ENCODE data around the gene CD2BP2. TPM values are rescaled to one million over a fixed set of nuclear protein-coding genes. Genes with fewer than 3 reads are reported as not detected.

The CD2BP2 gene
- total RNA-seq, 1 experiment from 2014 or later, result 38.8 TPM

DNA sequence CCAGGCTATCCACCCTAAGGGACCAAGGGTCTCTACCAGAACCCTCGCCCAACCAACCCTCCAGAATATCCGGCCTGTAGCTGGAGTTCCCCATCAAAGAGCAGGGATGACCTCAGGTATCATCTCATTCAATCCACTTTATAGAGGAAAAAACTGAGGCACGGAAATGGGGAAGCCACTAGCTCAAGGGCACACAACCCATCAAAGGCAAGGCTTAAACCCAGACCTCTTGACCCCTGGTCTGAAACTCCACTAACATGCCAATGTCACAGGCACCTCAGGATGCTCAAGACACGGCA lies 13.6 kb upstream of the CD2BP2 start:
- in situ Hi-C loops (cut with HindIII; ENCODE audit: low pct_unique_long_range_greater_than_20kb, low sequenced_read_pairs), result no loop called here
- no peak for DNase-seq (ENCODE audit: low read depth, low spot score)

DNA sequence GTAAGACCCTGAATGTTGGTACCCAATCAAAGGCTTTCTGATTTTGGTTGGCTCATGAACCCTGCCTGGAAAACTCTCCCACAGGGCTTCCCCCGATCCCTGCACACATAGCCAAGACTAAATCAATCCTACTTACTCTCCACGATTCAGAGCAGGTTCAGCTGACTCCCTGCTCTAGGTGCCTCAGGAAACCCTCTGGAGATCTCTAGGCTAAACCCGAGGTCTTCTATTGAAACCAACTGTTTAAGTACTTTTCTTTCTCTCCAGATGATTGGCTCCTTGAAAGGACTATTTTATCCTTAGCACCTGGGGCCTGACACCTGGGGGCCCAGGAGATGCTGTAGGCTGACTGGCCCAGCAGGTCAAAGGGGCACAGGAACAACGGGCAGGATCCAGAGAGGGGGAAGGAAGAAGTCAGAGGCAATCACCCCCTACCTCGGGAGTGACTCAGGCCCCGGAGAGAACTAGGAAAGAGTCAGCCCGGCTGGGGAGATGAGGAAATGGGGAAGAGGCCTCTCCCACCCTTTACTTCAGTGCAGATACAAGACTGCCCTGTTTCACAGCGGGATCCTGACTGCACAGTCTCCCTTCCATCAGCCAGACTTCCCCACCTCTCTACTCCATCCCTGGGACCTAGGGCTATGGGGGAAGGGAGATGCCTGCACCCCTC lies 13.1 kb upstream of the CD2BP2 start:
- no peak for DNase-seq (ENCODE audit: low read depth, low spot score)
- in situ Hi-C loops (cut with HindIII; ENCODE audit: low pct_unique_long_range_greater_than_20kb, low sequenced_read_pairs), result no loop called here

DNA sequence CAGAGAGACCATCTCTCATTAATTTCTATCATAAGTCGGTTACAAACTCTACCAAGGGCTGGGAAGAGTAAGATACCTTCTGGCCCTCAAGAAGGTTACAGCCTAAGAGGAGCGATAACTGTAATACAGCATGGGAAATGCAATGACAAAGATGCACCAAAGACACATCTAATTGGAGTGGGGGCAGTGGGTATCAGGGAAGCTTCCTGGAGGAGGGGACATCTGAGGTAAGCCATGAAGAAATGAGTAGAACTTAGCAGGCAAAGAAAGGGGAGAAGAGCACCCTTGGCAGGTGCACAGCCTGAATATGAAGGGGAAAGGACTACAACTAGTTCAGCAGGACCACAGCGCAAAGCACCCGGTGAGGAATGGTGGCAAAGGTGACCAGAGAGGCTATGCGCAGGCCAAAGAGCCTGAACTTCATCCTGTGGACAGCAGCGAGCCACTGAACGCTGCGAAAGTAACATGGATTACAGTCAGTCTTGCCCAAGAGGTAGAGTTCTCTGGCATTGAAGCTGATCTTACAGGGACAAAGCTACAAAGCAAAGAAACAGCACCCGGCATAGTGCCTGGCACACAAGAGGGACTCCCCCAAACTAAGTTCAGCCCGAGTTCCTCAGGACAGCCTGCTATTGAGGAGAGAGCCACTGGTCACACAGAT lies 12.4 kb upstream of the CD2BP2 start:
- in situ Hi-C loops (cut with HindIII; ENCODE audit: low pct_unique_long_range_greater_than_20kb, low sequenced_read_pairs), result no loop called here

DNA sequence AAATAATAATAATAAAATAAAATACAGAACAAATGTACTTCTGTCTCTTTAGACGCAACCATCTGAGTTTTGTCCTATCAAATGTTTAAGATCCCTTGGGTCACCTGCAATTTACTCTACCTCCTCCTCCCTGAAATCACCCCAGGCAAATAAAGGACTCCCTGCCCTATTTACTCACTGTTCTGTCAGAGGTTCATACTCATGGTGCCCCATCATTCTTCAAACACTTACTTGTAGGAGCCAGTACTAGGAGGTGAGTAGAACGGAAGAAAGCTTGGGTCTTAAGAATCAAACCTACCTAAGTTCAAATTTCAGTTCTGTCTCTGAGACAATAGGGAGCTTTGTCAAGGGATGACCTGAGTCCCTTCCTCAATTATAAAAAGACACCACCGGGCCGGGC lies 11.4 kb upstream of the CD2BP2 start:
- in situ Hi-C loops (cut with HindIII; ENCODE audit: low pct_unique_long_range_greater_than_20kb, low sequenced_read_pairs), result no loop called here
- DNase-seq (ENCODE audit: low read depth, low spot score), result no peak

More for the DNA sequence above, 12.4 kb upstream of the CD2BP2 start:
- no peak for DNase-seq (ENCODE audit: low read depth, low spot score)

DNA sequence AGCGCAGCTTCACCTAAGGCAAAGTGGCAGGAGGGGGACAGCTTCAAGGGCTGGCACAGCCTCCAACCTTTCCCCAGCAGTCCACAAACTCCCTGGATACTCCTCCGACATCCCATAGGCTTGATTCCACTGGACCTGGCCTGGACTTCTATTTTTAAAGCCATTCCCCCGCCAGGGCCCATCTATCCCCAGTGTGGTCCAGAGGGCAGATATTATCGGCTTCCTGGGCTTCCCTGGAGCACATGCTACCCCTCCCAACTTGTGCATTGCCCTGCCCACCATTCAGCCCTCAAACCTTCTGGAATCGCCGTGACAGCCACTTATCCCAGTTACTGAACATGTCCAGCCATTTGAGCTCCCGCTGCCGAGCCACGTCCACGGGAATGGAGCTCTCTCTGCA lies 10.1 kb upstream of the CD2BP2 start:
- in situ Hi-C loops (cut with HindIII; ENCODE audit: low pct_unique_long_range_greater_than_20kb, low sequenced_read_pairs), result no loop called here
- DNase-seq (ENCODE audit: low read depth, low spot score), result no peak

DNA sequence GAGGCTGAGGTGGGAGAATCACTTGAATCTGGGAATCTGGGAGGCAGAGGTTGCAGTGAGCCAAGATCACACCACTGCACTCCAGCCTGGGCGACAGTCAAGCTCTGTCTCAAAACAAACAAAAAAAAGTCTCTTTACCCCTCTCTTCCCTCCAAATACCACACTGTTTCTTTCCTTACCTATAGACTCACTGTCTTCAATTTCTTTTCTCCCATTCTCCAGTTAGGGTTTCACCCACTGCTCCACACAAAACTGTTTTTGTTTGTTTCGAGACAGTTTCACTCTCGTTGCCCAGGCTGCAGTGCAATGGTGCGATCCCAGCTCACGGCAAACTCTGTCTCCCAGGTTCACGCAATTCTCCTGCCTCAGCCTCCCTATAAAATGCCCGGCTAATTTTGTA lies 6.1 kb upstream of the CD2BP2 start:
- in situ Hi-C loops (cut with HindIII; ENCODE audit: low pct_unique_long_range_greater_than_20kb, low sequenced_read_pairs), result no loop called here
- DNase-seq (ENCODE audit: low read depth, low spot score), result no peak

DNA sequence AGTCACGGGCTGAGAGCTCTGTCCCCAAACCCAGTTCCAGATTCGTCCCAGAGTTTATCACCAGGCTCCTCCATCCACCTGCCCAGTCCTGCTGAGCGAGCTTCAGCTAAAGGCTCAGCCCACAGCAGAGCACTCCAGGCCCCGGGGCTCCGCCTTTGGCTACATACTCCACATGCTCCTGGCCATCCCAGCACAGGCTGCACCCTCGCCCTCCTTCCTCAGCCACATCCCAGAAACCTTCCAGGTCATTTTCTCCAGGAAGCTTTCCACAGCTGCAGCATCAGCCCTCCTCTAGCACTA lies 4.7 kb upstream of the CD2BP2 start:
- no peak for DNase-seq (ENCODE audit: low read depth, low spot score)
- in situ Hi-C loops (cut with HindIII; ENCODE audit: low pct_unique_long_range_greater_than_20kb, low sequenced_read_pairs), result no loop called here

DNA sequence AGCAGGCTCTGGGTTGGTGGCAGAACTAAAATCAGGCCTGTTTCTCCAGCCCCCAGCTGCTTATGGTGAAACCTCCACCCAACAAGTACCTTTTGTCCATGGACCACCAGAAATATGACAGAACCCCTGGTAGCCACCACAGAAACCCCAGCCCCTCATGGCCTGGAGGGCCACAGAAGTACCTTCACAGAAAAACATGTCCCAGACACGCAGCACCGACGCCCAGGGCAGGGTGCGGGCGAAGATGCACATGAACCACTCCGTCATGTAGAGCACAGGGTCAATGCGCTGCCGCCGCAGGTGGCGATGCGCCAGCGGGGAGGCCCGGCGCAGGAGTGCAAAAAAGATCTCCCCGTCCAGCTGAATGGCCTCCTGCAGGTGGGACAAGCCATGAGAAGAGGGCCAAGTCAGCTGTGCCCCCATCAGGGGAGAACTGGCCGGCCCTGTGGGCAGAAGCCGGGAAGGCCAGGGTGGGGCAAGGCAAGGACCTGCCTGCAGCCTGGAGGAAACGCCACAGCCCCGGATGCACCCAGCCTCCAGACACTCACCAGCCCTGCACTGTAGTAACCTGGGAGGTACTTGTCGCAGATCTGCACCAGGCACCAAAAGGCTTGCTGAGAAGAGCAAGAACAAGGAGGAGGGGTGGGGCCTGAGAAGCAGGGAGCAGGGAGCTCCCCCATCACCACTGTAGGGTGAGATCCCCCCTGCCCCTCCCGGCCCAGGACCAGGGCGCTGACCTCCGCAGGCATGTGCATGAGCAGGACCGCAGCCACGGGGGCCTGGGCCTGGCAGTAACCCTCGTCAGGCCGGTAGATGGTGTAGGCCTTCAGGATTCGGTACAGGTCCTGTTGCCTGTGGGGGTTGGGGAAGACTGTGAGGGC lies 4.1 kb upstream of the CD2BP2 start:
- in situ Hi-C loops (cut with HindIII; ENCODE audit: low pct_unique_long_range_greater_than_20kb, low sequenced_read_pairs), result no loop called here
- DNase-seq (ENCODE audit: low read depth, low spot score), result no peak

DNA sequence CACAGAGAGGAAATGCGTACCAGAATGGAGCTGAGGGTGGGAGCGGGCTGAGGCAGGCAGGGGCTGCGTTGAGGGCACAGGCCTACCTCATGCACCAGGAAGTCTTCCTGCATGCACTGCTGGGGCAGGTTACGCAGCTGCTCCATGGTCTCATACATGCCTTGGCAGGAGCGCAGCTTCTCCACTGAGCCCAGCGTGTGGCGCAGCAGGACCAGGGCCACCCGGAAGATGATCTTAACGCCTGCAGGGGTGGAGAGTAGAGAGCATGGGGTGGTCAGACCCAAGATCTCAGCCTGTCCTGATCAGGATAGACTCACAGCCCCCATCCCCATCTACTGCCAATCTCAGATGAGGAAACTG lies 3.4 kb upstream of the CD2BP2 start:
- DNase-seq (ENCODE audit: low read depth, low spot score), result no peak
- in situ Hi-C loops (cut with HindIII; ENCODE audit: low pct_unique_long_range_greater_than_20kb, low sequenced_read_pairs), result no loop called here

DNA sequence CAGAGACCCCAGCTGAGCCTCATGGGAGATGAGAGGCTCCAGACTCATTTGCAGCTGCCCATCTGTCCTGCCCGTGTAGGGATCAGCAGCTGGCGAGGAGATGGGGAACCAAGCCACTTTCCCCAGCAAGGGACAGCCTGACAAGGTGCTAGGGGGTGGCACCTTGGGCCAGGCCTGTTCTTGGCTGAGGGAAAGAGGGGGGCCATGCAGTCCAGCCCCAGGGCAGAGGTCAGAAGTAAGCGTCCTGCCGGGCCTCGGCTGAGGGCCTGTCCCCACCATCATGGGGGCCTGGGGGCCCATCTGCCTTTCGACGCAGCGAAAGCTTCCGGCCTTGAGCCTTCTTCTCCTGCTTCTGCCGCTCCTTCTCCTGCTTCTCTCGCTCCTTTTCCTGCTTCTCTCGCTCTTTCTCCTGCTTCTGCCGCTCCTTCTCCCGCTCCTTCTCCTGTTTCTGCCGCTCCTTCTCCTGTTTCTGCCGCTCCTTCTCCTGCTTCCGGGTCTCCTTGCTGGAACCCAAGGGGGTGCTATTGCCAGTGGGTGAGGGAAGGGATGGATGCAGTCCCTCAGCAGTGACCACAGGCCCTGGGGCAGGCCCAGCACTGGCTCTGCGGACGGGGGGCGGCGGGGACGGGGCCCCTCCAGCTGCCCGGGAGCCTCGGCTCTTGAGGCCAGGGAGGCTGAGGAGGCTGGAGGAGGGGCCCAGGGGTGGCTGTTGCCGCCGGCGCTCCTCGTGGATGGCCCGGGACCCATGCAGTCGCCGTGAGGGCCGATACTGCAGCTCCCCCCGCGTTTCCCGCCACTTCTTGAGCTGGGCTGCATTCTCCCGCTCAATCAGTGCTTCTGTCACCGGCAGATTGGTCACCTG lies 2.8 kb upstream of the CD2BP2 start:
- DNase-seq (ENCODE audit: low read depth, low spot score), result no peak
- in situ Hi-C loops (cut with HindIII; ENCODE audit: low pct_unique_long_range_greater_than_20kb, low sequenced_read_pairs), result no loop called here

DNA sequence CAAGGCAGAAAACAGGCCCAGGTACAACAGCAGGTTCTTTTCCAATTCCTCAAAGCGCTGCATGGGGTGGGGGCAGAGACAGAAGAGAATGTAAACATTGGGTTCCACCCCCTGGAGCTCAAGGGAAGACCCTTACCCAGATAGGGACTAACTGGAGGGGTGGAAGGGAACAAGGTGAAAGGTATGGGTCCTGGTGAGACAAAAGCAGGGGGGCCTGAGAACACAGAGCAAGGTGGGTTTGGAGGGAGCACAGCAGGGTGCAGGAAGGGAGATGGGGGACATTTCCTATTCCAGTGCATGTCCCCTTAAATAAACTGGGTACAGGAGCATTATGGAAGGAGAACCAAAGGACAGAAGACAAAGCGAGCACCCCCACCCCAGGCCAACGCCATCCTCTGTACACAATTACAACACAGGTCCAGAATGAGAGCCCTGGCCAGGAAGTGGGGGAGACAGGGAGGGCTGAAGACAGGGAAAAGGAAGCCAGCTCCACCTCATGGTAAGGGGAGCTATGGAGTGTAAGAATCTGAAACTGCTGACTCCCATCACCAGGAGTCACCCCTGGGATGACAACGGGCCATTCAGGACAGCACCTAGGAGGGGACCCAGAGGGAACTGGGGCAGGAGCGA lies 2.1 kb upstream of the CD2BP2 start:
- in situ Hi-C loops (cut with HindIII; ENCODE audit: low pct_unique_long_range_greater_than_20kb, low sequenced_read_pairs), result no loop called here
- DNase-seq (ENCODE audit: low read depth, low spot score), result no peak

DNA sequence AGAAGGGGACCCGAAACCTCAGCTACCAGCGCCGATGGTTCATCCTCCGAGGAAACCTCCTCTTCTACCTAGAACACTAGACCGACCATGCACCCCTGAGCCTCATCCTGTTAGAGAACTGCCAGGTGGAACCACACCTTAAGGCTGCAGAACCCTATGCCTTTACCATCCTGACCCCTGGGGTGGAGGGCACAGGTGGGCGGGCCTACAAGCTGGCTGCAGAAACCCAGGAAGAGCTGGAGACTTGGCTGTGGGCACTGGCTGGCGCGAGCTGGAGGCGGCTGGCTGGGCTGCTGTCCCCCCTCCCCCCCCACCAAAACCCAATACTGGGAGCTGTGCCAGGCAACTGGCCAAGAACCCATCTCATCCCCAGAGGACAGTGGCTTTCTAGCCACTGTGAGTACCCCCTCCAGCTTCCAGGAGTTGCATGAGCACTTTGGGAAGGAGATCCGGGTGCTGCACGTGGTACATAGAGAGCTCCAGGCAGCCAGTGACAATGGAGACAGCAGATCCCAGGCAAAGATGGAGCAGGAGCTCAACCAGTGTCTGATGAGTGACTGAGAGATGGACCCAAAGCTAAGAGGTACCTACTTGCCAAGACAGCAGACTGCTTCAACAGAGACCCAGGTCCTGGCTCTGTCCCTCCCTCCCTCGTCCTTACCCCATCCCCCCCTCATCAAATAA lies 1.4 kb upstream of the CD2BP2 start:
- DNase-seq (ENCODE audit: low read depth, low spot score), result no peak
- in situ Hi-C loops (cut with HindIII; ENCODE audit: low pct_unique_long_range_greater_than_20kb, low sequenced_read_pairs), result no loop called here

DNA sequence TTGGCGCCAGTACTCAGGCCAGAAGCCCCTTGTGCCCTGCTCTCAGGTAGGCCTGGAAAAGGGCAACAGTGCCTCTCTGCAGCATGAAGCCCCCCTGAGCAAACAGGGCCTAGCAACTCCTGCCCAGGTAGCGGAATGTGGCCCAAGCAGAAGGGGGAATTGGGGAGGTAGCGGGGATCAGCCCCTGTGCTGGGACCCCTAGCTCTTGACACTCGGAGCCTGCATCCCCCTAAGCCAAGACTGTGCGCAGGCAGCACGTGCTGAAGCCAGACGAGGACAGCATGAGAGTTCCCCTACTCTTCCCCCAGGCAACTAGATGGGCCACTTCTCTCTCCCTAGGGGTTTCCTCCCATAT lies 823 bp upstream of the CD2BP2 start:
- in situ Hi-C loops (cut with HindIII; ENCODE audit: low pct_unique_long_range_greater_than_20kb, low sequenced_read_pairs), result no loop called here
- no peak for DNase-seq (ENCODE audit: low read depth, low spot score)

DNA sequence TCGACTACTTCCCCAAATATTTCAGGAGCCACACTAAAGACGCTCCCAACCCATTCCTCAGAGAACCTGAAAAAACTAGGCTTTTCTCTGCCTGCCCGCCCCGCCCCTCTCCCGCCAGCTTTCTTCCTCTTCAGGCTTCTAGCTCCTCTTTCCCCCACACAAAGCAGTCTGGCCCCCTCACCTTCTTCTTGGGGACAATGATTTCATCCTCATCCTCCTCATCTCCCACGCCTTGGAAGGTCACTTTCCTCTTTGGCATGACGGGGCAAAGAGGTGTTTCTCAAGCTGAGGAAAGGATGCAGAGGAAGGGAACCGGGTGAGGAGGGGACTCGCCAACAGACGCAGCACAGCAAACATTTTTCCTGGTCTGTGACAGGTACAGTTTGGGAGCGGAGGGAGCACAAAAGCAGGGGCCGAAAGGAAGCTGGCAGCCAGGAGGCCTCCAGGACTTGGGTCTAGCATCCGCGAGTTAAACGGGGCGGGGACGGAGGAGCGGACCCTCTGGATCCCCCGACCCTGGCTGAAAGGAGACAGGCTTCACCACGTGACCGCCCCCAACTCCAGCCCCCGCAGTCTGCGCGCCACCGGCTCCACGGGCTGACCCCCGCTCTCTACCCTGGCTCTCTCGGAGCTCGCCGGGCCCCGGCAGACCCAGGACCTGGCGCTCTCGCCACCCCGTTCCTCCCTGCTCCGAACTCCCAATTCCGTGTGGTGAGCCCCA lies 525 bp downstream of the CD2BP2 start:
- no peak for DNase-seq (ENCODE audit: low read depth, low spot score)
- in situ Hi-C loops (cut with HindIII; ENCODE audit: low pct_unique_long_range_greater_than_20kb, low sequenced_read_pairs), result no loop called here

DNA sequence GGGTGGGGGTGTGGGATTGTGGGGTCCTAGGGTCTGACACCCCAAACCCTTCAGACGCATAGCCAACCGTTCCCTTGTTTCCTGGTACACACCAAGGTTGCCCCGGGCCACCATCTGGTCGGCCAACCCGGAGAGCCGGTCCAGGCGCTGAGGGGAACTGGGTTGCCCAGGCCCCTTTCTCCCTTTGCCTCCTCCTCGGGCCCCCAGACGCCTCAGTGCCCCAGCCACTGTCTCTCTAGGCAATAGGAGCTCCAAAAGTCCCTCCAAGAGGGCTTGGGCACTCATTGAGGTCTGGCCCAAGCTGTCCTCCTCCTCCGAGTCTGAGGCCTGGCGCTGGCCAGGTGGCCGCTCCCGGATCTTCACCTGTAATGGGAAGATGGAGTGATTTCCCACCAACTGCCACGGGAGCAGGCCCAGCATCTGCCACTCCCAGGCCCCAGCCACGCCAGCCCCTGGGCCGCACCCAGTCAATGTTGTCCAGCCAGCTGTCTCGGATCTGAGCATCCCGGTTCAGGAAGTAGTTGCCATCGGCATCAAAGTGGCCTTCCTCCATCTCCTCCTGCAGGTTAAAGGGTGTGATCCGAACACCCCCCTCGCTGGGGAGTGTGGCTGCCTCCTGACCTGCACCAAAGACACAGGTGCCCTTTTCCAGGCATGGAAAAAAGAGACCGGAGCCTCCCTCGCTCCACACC lies 1.5 kb downstream of the CD2BP2 start:
- in situ Hi-C loops (cut with HindIII; ENCODE audit: low pct_unique_long_range_greater_than_20kb, low sequenced_read_pairs), result no loop called here
- DNase-seq (ENCODE audit: low read depth, low spot score), result no peak
